HepG2 (cell line): ENCODE results near the gene CARD8. TPM values are rescaled to one million over a fixed set of nuclear protein-coding genes. Genes with fewer than 3 reads are reported as not detected.
A peak's percentile ranks its signal among the peaks of the same experiment; 100 is the strongest.

Experiments used
- GZF1 ChIP-seq: sonication (generic); formaldehyde crosslinking; IDR thresholded peaks from 2 replicates; pipeline ENCODE4 v1.5.1; 2020; ENCODE audit warnings: mild to moderate bottlenecking, missing genetic modification reagents
- HNRNPUL1 ChIP-seq: fragments of 200-400 bp; formaldehyde crosslinking; IDR thresholded peaks from 2 replicates; pipeline ENCODE4 v1.6.1; 2017; ENCODE audit warnings: low read depth, mild to moderate bottlenecking, low read length, moderate library complexity
- IKZF4 ChIP-seq: sonication (generic); formaldehyde crosslinking; IDR thresholded peaks from 2 replicates; pipeline ENCODE4 v1.5.1; 2020; ENCODE audit warnings: borderline replicate concordance, mild to moderate bottlenecking, low read depth, missing genetic modification reagents; ENCODE audit errors: not compliant biosample characterization
- KAT7 ChIP-seq: IDR thresholded peaks from 2 replicates; pipeline ENCODE4 v1.6.1; 2018; ENCODE audit warnings: borderline replicate concordance, missing compliant biosample characterization
- KLF6 ChIP-seq: IDR thresholded peaks from 2 replicates; pipeline ENCODE4 v1.8.0; 2016; ENCODE audit warnings: missing biosample characterization, missing genetic modification reagents
- MAF1 ChIP-seq: sonication (generic); formaldehyde crosslinking; IDR thresholded peaks from 2 replicates; pipeline ENCODE4 v1.5.0; 2020; ENCODE audit warnings: missing genetic modification reagents, borderline replicate concordance
- MEIS1 ChIP-seq: sonication (generic); formaldehyde crosslinking; IDR thresholded peaks from 2 replicates; pipeline ENCODE4 v1.9.0; 2021; ENCODE audit warnings: mild to moderate bottlenecking, missing genetic modification reagents, moderate library complexity, borderline replicate concordance
- MLX ChIP-seq: IDR thresholded peaks from 2 replicates; pipeline ENCODE4 v1.6.1; 2016
- NFE2 ChIP-seq: sonication (generic); formaldehyde crosslinking; IDR thresholded peaks from 2 replicates; pipeline ENCODE4 v1.4.0; 2020; ENCODE audit warnings: missing genetic modification reagents
- NR0B2 ChIP-seq: sonication (generic); formaldehyde crosslinking; IDR thresholded peaks from 2 replicates; pipeline ENCODE4 v1.4.0; 2020; ENCODE audit warnings: mild to moderate bottlenecking, missing genetic modification reagents
- PITX1 ChIP-seq: sonication (generic); formaldehyde crosslinking; IDR thresholded peaks from 2 replicates; pipeline ENCODE4 v1.5.1; 2020; ENCODE audit warnings: mild to moderate bottlenecking, missing genetic modification reagents
- RFX3 ChIP-seq: IDR thresholded peaks from 2 replicates; pipeline ENCODE4 v1.6.1; 2016; ENCODE audit warnings: missing biosample characterization, missing genetic modification reagents
- RXRA ChIP-seq: sonication (generic); formaldehyde crosslinking; IDR thresholded peaks from 2 replicates; pipeline ENCODE4 v1.5.1; 2020; ENCODE audit warnings: missing genetic modification reagents
- SOX13 ChIP-seq, 3 experiments: fragments of 450-650 bp in 1 of 3; sonication (generic) in 1 of 3; formaldehyde crosslinking in 1 of 3; IDR thresholded peaks in 2 of 3; conservative IDR thresholded peaks in 1 of 3; 2 replicates each; pipeline versions ENCODE4 v1.5.0 to v1.6.1; 2016 to 2020; ENCODE audit warnings: antibody characterized with exemption in 1 of 3, mild to moderate bottlenecking in 1 of 3, missing compliant biosample characterization in 1 of 3, missing genetic modification reagents in 1 of 3, moderate library complexity in 1 of 3
- TCF7 ChIP-seq: sonication (generic); IDR thresholded peaks from 2 replicates; pipeline ENCODE4 v1.6.1; 2016; ENCODE audit warnings: antibody characterized with exemption, low read depth
- YY1 ChIP-seq: IDR thresholded peaks from 2 replicates; pipeline ENCODE4 v1.6.1; 2011; ENCODE audit warnings: low read length, low read depth, moderate library complexity, mild to moderate bottlenecking; ENCODE audit not compliant: insufficient read depth, insufficient replicate concordance
- ZMYM3 ChIP-seq: sonication (generic); formaldehyde crosslinking; IDR thresholded peaks from 2 replicates; pipeline ENCODE4 v1.5.1; 2020; ENCODE audit warnings: mild to moderate bottlenecking, missing genetic modification reagents
- ZNF18 ChIP-seq: sonication (generic); formaldehyde crosslinking; IDR thresholded peaks from 2 replicates; pipeline ENCODE4 v1.8.0; 2022; ENCODE audit warnings: mild to moderate bottlenecking, missing genetic modification reagents; ENCODE audit not compliant: insufficient replicate concordance
- ZNF24 ChIP-seq: fragments of 450-650 bp; IDR thresholded peaks from 2 replicates; pipeline ENCODE4 v1.6.1; 2017; ENCODE audit warnings: antibody characterized with exemption, mild to moderate bottlenecking
- ZNF274 ChIP-seq: sonication (generic); formaldehyde crosslinking; IDR thresholded peaks from 2 replicates; pipeline ENCODE4 v1.5.1; 2020; ENCODE audit warnings: mild to moderate bottlenecking, missing genetic modification reagents
- ZNF331 ChIP-seq: sonication (generic); formaldehyde crosslinking; IDR thresholded peaks from 2 replicates; pipeline ENCODE4 v1.4.0; 2020; ENCODE audit warnings: missing genetic modification reagents
- ZNF580 ChIP-seq: IDR thresholded peaks from 2 replicates; pipeline ENCODE4 v1.6.1; 2016; ENCODE audit warnings: low read depth, borderline replicate concordance
- ZSCAN25 ChIP-seq: sonication (generic); formaldehyde crosslinking; IDR thresholded peaks from 2 replicates; pipeline ENCODE4 v1.8.0; 2022; ENCODE audit warnings: mild to moderate bottlenecking, missing genetic modification reagents
- polyA plus RNA-seq, 8 experiments: library from polyadenylated mRNA; depleted of rRNA in 3 of 8; stranded (reverse) in 7 of 8; unstranded in 1 of 8; fragments of >200 nt; fragmentation: Illumina TruSeq in 4 of 8; extraction: Trizol in 4 of 8; gene quantifications; 2 replicates each; pipeline versions ENCODE4 v1.2.1 to v1.2.3, GENCODE V29; 2011 to 2016; ENCODE audit warnings: low read depth in 4 of 8, missing spikeins in 1 of 8, mixed read lengths in 1 of 8; ENCODE audit not compliant: insufficient read depth in 1 of 8
- total RNA-seq, 5 experiments: library from RNA; depleted of rRNA; stranded (reverse); fragments of >200 nt; fragmentation: Illumina TruSeq; extraction: Trizol; gene quantifications; 2 replicates each; pipeline ENCODE4 v1.2.3, GENCODE V29; 2016; ENCODE audit warnings: low read depth in 1 of 5
- TF ChIP-seq, protein P1 (sequence below): IDR thresholded peaks from 2 replicates; pipeline ENCODE4 v1.6.1; 2016; ENCODE audit warnings: missing genetic modification reagents, missing compliant biosample characterization
- TF ChIP-seq, protein P2 (sequence below): sonication (generic); formaldehyde crosslinking; IDR thresholded peaks from 2 replicates; pipeline ENCODE4 v1.4.0; 2020; ENCODE audit warnings: missing genetic modification reagents
- TF ChIP-seq, protein P3 (sequence below): sonication (generic); formaldehyde crosslinking; IDR thresholded peaks from 2 replicates; pipeline ENCODE4 v1.8.0; 2022; ENCODE audit warnings: missing genetic modification reagents, low read depth, mild to moderate bottlenecking, borderline replicate concordance

CARD8 gene
- total and polyA plus RNA-seq, 2 of the 13 experiments (the other 11 are each of a cell fraction or from before 2014, with no cell fraction given): 15.0 to 19.2 TPM

DNA sequence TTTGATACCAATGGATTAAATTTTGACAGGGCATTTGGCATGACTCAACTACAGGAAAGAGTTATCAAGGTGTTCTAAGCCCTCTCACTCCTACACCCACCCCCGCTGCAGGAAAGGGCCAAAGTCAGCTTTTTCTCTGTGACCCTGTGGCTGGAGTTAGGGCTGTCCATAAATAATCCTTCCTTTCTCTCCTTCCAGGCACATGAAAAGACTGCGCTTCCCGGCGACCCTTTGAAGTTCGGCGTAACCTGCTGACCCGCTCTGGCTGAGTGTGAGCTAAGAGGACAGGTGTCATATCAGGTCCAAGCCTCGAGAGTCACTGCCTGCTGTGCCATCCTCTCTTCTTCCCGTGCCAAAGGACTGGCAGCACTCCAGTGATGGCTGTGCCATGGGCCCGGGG is 39.7 kb upstream of the CARD8 start (continued):
- TF ChIP-seq NR0B2: no peak
- TF ChIP-seq, protein P1, sequence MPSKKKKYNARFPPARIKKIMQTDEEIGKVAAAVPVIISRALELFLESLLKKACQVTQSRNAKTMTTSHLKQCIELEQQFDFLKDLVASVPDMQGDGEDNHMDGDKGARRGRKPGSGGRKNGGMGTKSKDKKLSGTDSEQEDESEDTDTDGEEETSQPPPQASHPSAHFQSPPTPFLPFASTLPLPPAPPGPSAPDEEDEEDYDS: no peak
- TF ChIP-seq, protein P2, sequence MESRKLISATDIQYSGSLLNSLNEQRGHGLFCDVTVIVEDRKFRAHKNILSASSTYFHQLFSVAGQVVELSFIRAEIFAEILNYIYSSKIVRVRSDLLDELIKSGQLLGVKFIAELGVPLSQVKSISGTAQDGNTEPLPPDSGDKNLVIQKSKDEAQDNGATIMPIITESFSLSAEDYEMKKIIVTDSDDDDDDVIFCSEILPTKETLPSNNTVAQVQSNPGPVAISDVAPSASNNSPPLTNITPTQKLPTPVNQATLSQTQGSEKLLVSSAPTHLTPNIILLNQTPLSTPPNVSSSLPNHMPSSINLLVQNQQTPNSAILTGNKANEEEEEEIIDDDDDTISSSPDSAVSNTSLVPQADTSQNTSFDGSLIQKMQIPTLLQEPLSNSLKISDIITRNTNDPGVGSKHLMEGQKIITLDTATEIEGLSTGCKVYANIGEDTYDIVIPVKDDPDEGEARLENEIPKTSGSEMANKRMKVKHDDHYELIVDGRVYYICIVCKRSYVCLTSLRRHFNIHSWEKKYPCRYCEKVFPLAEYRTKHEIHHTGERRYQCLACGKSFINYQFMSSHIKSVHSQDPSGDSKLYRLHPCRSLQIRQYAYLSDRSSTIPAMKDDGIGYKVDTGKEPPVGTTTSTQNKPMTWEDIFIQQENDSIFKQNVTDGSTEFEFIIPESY (CRISPR knock-in tag): no peak
- TF ChIP-seq ZNF24: no peak
- TF ChIP-seq GZF1 (CRISPR knock-in tag): no peak
- TF ChIP-seq KAT7 (CRISPR knock-in tag): no peak
- TF ChIP-seq HNRNPUL1: no peak
- no peak for TF ChIP-seq MLX (CRISPR knock-in tag)
- no peak for TF ChIP-seq KLF6
- TF ChIP-seq, protein P3, sequence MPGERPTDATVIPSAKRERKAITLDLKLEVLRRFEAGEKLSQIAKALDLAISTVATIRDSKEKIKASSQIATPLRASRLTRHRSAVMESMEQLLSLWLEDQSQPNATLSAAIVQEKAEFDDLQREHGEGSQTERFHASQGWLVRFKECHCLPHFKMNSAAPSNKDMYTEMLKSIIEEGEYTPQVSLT (CRISPR knock-in tag): no peak
- TF ChIP-seq RFX3 (CRISPR knock-in tag): no peak
- peak; percentile 31; the same call in 1 of the 2 replicates for TF ChIP-seq PITX1 (CRISPR knock-in tag)
- peak; percentile 94 for TF ChIP-seq TCF7
- peak; percentile 22; the same call in 1 of the 2 replicates for TF ChIP-seq MEIS1 (CRISPR knock-in tag)
- no peak for TF ChIP-seq YY1
- no peak for TF ChIP-seq IKZF4 (CRISPR knock-in tag)
- TF ChIP-seq MAF1 (CRISPR knock-in tag): no peak
- TF ChIP-seq RXRA: peak; percentile 93
- TF ChIP-seq ZSCAN25 (CRISPR knock-in tag): no peak
- no peak for TF ChIP-seq ZNF580
- TF ChIP-seq ZMYM3 (CRISPR knock-in tag): 0 out of 2 replicates have a peak, but pooled peaks have one; percentile 29
- TF ChIP-seq ZNF331 (CRISPR knock-in tag): peak; percentile 15; the same call in 1 of the 2 replicates
- no peak for TF ChIP-seq ZNF274 (CRISPR knock-in tag)
- TF ChIP-seq SOX13 (IDR thresholded peaks at IDR 0.05): no peak
- peak in 1 of 2 experiments; percentile 38; a peak in 1 of 4 replicates for TF ChIP-seq SOX13 (CRISPR knock-in tag; conservative IDR thresholded peaks at IDR 0.05 in 1 of 2, IDR thresholded peaks at IDR 0.05 in 1 of 2)
- no peak for TF ChIP-seq NFE2
- TF ChIP-seq ZNF18: no peak
